HepG2 (cell line): ENCODE results near the gene SIRPA.

Source experiments
- EZH2 ChIP-seq: conservative IDR thresholded peaks from 2 replicates; pipeline ENCODE4 v1.6.1; 2012; ENCODE audit warnings: mild to moderate bottlenecking, low read depth, low read length, moderate library complexity
- HCFC1 ChIP-seq: fragments of 150-350 bp; IDR thresholded peaks from 2 replicates; pipeline ENCODE4 v1.6.1; 2014; ENCODE audit warnings: low read depth, low read length
- POLR2AphosphoS5 ChIP-seq: IDR thresholded peaks from 2 replicates; pipeline ENCODE4 v1.6.1; 2012; ENCODE audit warnings: low read depth, low read length
- RAD21 ChIP-seq: fragments of 450-650 bp; formaldehyde crosslinking; IDR thresholded peaks from 2 replicates; pipeline ENCODE4 v1.5.0; 2020; ENCODE audit warnings: mild to moderate bottlenecking
- RCOR2 ChIP-seq: IDR thresholded peaks from 2 replicates; pipeline ENCODE4 v1.6.1; 2016; ENCODE audit warnings: missing biosample characterization, missing genetic modification reagents
- STAG1 ChIP-seq: sonication (generic); formaldehyde crosslinking; IDR thresholded peaks from 2 replicates; pipeline ENCODE4 v1.4.0; 2020; ENCODE audit warnings: missing genetic modification reagents
- ZNF644 ChIP-seq: IDR thresholded peaks from 2 replicates; pipeline ENCODE4 v1.6.1; 2016; ENCODE audit warnings: low read depth
- ZNF674 ChIP-seq: sonication (generic); formaldehyde crosslinking; IDR thresholded peaks from 2 replicates; pipeline ENCODE4 v1.5.0; 2020; ENCODE audit warnings: low read depth, mild to moderate bottlenecking, missing genetic modification reagents
- TF ChIP-seq, protein P1 (sequence below): IDR thresholded peaks from 2 replicates; pipeline ENCODE4 v1.6.1; 2012; ENCODE audit warnings: low read length, improper control_type of control experiment

- TF ChIP-seq EZH2 (no peak), RCOR2 (CRISPR knock-in tag) (no peak), ZNF644 (CRISPR knock-in tag) (no peak), STAG1 (no peak), RAD21 (CRISPR knock-in tag) (no peak), POLR2AphosphoS5 (no peak), ZNF674 (CRISPR knock-in tag) (no peak), HCFC1 (no peak)
- TF ChIP-seq, protein P1, sequence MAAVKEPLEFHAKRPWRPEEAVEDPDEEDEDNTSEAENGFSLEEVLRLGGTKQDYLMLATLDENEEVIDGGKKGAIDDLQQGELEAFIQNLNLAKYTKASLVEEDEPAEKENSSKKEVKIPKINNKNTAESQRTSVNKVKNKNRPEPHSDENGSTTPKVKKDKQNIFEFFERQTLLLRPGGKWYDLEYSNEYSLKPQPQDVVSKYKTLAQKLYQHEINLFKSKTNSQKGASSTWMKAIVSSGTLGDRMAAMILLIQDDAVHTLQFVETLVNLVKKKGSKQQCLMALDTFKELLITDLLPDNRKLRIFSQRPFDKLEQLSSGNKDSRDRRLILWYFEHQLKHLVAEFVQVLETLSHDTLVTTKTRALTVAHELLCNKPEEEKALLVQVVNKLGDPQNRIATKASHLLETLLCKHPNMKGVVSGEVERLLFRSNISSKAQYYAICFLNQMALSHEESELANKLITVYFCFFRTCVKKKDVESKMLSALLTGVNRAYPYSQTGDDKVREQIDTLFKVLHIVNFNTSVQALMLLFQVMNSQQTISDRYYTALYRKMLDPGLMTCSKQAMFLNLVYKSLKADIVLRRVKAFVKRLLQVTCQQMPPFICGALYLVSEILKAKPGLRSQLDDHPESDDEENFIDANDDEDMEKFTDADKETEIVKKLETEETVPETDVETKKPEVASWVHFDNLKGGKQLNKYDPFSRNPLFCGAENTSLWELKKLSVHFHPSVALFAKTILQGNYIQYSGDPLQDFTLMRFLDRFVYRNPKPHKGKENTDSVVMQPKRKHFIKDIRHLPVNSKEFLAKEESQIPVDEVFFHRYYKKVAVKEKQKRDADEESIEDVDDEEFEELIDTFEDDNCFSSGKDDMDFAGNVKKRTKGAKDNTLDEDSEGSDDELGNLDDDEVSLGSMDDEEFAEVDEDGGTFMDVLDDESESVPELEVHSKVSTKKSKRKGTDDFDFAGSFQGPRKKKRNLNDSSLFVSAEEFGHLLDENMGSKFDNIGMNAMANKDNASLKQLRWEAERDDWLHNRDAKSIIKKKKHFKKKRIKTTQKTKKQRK: no peak
Observed at GRCh38 chr20:1979106-1979778, 84.0 kb downstream of the SIRPA start.
